T-helper 2 cell treated with Interferon-gamma antibody and Interleukin-4, amounts not matched to agents 100 ng/mL and 5 ng/mL, for 36 hours (primary cell): Measurements from ENCODE around the gene ACY1. TPM values are rescaled to one million over a fixed set of nuclear protein-coding genes. Genes with fewer than 3 reads are reported as not detected.

Experiments used
- total RNA-seq: library from RNA; stranded (reverse); gene quantifications from 2 replicates; pipeline ENCODE4 v1.2.3, GENCODE V29; 2022

The ACY1 gene
- total RNA-seq, 1 donor from 2014 or later: 31.2 TPM

Other genes starting within 250 kb of the ACY1 start
- gene IQCF6, start 204.3 kb upstream of the ACY1 start, total RNA-seq: not detected in 2 replicates
- gene IQCF2, start 121.9 kb upstream of the ACY1 start, total RNA-seq: not detected in 2 replicates
- not detected in 2 replicates for gene IQCF5, start 107.9 kb upstream of the ACY1 start, total RNA-seq
- not detected in 2 replicates for gene IQCF1, start 80.2 kb upstream of the ACY1 start, total RNA-seq
- gene RRP9, start 41.6 kb upstream of the ACY1 start, total RNA-seq: 36.8 and 38.2 TPM in 2 replicates
- gene PARP3, start 41.2 kb upstream of the ACY1 start, total RNA-seq: 11.8 and 14.0 TPM in 2 replicates
- gene GPR62, start 28.2 kb upstream of the ACY1 start, total RNA-seq: not detected in 2 replicates
- 22.8 and 23.5 TPM in 2 replicates for gene PCBP4, start 16.1 kb upstream of the ACY1 start, total RNA-seq
- 37.2 and 40.0 TPM in 2 replicates for gene ABHD14B, start 9.5 kb upstream of the ACY1 start, total RNA-seq
- 11.2 and 16.9 TPM in 2 replicates for gene ABHD14A, start 8.5 kb upstream of the ACY1 start, total RNA-seq
- gene RPL29, start 12.4 kb downstream of the ACY1 start, total RNA-seq: 1,352 and 1,360 TPM in 2 replicates
- gene DUSP7, start 73.0 kb downstream of the ACY1 start, total RNA-seq: 42.4 and 43.7 TPM in 2 replicates
- 28.4 and 28.9 TPM in 2 replicates for gene POC1A, start 170.9 kb downstream of the ACY1 start, total RNA-seq
- 74.4 and 77.3 TPM in 2 replicates for gene ALAS1, start 214.6 kb downstream of the ACY1 start, total RNA-seq
- 0.25 TPM in 1 of 2 replicates, not detected in the other for gene TLR9, start 242.1 kb downstream of the ACY1 start, total RNA-seq